PC-9 (cell line): ENCODE results near the gene CDYL2.

Source experiments
- EZH2 ChIP-seq: fragments of 200-600 bp; sonication (generic); IDR thresholded peaks from 2 replicates; pipeline ENCODE4 v1.8.0; 2017; ENCODE audit warnings: antibody characterized with exemption, low read depth
- TF ChIP-seq, protein P1 (sequence below): fragments of 200-600 bp; sonication (generic); conservative IDR thresholded peaks from 2 replicates; pipeline ENCODE4 v1.6.1; 2017; ENCODE audit warnings: mixed run types, antibody characterized with exemption, mild to moderate bottlenecking, moderate library complexity

DNA sequence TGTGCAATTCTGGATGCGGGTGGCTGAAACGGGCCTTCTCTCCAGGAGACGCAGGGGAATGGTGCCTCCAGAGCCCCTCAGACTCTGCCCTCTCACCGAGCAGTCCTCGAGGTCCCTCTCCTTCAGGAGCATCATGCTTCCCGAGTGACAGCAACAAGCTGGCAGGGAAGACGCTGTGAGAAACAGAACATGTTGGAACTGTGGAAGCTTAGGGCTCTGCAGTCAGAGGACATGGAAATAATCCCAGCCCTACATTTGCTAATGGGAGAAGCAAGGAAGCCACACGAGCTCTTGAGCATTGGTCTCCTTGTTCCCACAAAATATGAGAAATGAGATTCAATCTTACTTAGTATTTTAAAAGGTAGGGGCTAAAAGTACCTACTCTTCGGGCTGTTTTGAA lies 148.6 kb downstream of the CDYL2 start:
- TF ChIP-seq, protein P1, sequence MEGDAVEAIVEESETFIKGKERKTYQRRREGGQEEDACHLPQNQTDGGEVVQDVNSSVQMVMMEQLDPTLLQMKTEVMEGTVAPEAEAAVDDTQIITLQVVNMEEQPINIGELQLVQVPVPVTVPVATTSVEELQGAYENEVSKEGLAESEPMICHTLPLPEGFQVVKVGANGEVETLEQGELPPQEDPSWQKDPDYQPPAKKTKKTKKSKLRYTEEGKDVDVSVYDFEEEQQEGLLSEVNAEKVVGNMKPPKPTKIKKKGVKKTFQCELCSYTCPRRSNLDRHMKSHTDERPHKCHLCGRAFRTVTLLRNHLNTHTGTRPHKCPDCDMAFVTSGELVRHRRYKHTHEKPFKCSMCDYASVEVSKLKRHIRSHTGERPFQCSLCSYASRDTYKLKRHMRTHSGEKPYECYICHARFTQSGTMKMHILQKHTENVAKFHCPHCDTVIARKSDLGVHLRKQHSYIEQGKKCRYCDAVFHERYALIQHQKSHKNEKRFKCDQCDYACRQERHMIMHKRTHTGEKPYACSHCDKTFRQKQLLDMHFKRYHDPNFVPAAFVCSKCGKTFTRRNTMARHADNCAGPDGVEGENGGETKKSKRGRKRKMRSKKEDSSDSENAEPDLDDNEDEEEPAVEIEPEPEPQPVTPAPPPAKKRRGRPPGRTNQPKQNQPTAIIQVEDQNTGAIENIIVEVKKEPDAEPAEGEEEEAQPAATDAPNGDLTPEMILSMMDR = no peak
- TF ChIP-seq EZH2 = no peak
